ENCODE measurements around the gene NELL1. TPM values are rescaled to one million over a fixed set of nuclear protein-coding genes. Genes with fewer than 3 reads are reported as not detected.

The NELL1 gene
- total RNA-seq, 6 donors from 2014 or later, result 0.26 TPM; not detected in 5

GRCh38 chr11:21229224-21229623 lies 559.8 kb downstream of the NELL1 start:
- no peak for TF ChIP-seq EP300 (IDR thresholded peaks at IDR 0.05)
- TF ChIP-seq POLR2A (IDR thresholded peaks at IDR 0.05), result no peak
- TF ChIP-seq CTCF (IDR thresholded peaks at IDR 0.05), result no peak
- TF ChIP-seq POLR2AphosphoS5 (IDR thresholded peaks at IDR 0.05), result no peak
- Histone ChIP-seq H3K4me1 (no peaks in the 10 kb centered on the region), H3K4me3 (no peak overlapping the region), H3K27ac (no peak overlapping the region), H3K9me3 (peaks cover 0 to 5% (median 0%) of the 10 kb centered on the region in 4 donors), H3K27me3 (no peaks in the 10 kb centered on the region), H3K36me3 (no peaks in the 10 kb centered on the region)
- 92 to 96% methylated on average over 9 of the region's 9 CpGs for WGBS, 2 donors
- ATAC-seq (ENCODE audit: low FRiP score in 2 of 2), result no peak
- DNase-seq, result peak in 1 of 2 donors; percentile 10

GRCh38 chr11:21250196-21250595 lies 580.8 kb downstream of the NELL1 start:
- WGBS, 2 donors, result 34 to 45% methylated on average over 1 of the region's 1 CpG
- Histone ChIP-seq H3K36me3 (no peaks in the 10 kb centered on the region), H3K27me3 (no peaks in the 10 kb centered on the region), H3K4me3 (no peak overlapping the region), H3K9me3 (no peaks in the 10 kb centered on the region), H3K27ac (no peak overlapping the region), H3K4me1 (no peaks in the 10 kb centered on the region)
- no peak for DNase-seq
- no peak for ATAC-seq (ENCODE audit: low FRiP score in 2 of 2)
- TF ChIP-seq POLR2A (IDR thresholded peaks at IDR 0.05) (no peak), CTCF (IDR thresholded peaks at IDR 0.05) (no peak), EP300 (IDR thresholded peaks at IDR 0.05) (no peak), POLR2AphosphoS5 (IDR thresholded peaks at IDR 0.05) (no peak)

- Histone ChIP-seq H3K4me3 (no peak overlapping the region), H3K36me3 (no peaks in the 10 kb centered on the region), H3K27me3 (no peaks in the 10 kb centered on the region), H3K27ac (no peak overlapping the region), H3K9me3 (no peaks in the 10 kb centered on the region), H3K4me1 (no peaks in the 10 kb centered on the region)
- DNase-seq (no peak), ATAC-seq (ENCODE audit: low FRiP score in 2 of 2) (no peak)
- TF ChIP-seq CTCF (IDR thresholded peaks at IDR 0.05), result no peak
These were observed 584.7 kb downstream of the NELL1 start for GRCh38 chr11:21254055-21254454.

DNA sequence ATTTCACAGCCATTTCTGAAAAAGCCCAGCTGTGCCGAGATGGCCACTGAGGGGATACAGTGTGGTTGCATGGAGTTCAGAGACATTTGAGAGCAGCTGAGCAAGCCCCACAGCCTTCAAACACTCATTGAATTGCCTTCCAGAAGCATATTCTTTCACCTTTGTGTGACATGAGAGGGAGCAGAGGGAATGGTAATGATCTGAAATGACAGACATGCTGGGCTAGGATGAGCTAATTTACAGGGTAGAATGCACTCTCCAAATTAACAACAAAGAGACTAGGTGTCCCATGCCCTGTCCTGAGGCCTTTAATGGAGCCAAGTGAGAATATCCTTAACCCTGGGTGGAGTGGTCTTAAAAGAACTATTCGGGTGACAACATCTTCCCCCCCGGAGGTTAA lies 585.4 kb downstream of the NELL1 start:
- ATAC-seq (ENCODE audit: low FRiP score in 2 of 2), result no peak
- no peak for DNase-seq
- Histone ChIP-seq H3K4me1 (no peaks in the 10 kb centered on the region), H3K27me3 (no peaks in the 10 kb centered on the region), H3K27ac (no peak overlapping the region), H3K9me3 (no peaks in the 10 kb centered on the region), H3K36me3 (no peaks in the 10 kb centered on the region), H3K4me3 (no peak overlapping the region)
- TF ChIP-seq POLR2A (IDR thresholded peaks at IDR 0.05) (no peak), POLR2AphosphoS5 (IDR thresholded peaks at IDR 0.05) (no peak), EP300 (IDR thresholded peaks at IDR 0.05) (no peak)
- WGBS, 2 donors, result 70 to 74% methylated on average over 3 of the region's 3 CpGs

DNA sequence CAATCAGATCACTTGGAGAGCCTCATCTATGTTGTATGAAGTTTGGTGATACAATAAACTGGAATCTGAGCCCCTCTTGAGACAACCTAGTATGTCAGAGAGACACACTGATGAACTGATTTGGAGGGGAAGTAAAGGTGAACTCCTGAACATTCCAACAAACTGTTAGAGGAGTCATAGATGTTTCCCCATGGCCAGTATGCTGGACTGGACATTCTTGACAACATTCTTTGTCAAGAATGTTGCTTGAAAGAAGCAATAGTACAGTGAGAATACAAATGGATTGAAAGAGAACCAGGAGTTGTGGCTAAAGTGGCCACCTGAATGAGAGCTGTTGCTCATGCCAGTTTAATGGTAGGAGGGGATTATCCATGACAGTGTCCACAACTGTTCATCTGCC lies 588.1 kb downstream of the NELL1 start:
- TF ChIP-seq EP300 (IDR thresholded peaks at IDR 0.05) (no peak), POLR2A (IDR thresholded peaks at IDR 0.05) (no peak), POLR2AphosphoS5 (IDR thresholded peaks at IDR 0.05) (no peak), CTCF (IDR thresholded peaks at IDR 0.05) (no peak)
- no peak for ATAC-seq (ENCODE audit: low FRiP score in 2 of 2)
- Histone ChIP-seq H3K4me3 (no peak overlapping the region), H3K36me3 (no peaks in the 10 kb centered on the region), H3K9me3 (no peaks in the 10 kb centered on the region), H3K27me3 (no peaks in the 10 kb centered on the region), H3K27ac (no peak overlapping the region), H3K4me1 (no peaks in the 10 kb centered on the region)
- DNase-seq, result no peak

Measured in upper lobe of left lung (tissue), 6 donors.